HG03571 (cell line): ENCODE results near the gene SIX1.

Source experiments
- ATAC-seq: cut with Tn5 transposase; IDR thresholded peaks from one replicate; pipeline ENCODE4 v1.9.1; 2021; ENCODE audit not compliant: unreplicated experiment

Gene SIX1

GRCh38 chr14:60655898-60656685 lies 6.8 kb upstream of the SIX1 start:
- ATAC-seq: no peak

- no peak for ATAC-seq
Observed at GRCh38 chr14:60655119-60655897, 6.0 kb upstream of the SIX1 start.

GRCh38 chr14:60654334-60654821 lies 5.1 kb upstream of the SIX1 start:
- ATAC-seq: no peak

GRCh38 chr14:60653701-60654161 lies 4.5 kb upstream of the SIX1 start:
- no peak for ATAC-seq

- ATAC-seq: no peak
Observed at GRCh38 chr14:60652674-60653651, 3.7 kb upstream of the SIX1 start.

GRCh38 chr14:60651796-60652673 lies 2.8 kb upstream of the SIX1 start:
- ATAC-seq: no peak

- ATAC-seq: no peak
Observed at GRCh38 chr14:60651086-60651795, 2.0 kb upstream of the SIX1 start.

GRCh38 chr14:60650373-60650961 lies 1.2 kb upstream of the SIX1 start:
- no peak for ATAC-seq

- no peak for ATAC-seq
Observed at GRCh38 chr14:60649875-60650372, 647 bp upstream of the SIX1 start.

GRCh38 chr14:60648249-60648933 lies 886 bp downstream of the SIX1 start:
- no peak for ATAC-seq

GRCh38 chr14:60647837-60648248 lies 1.4 kb downstream of the SIX1 start:
- no peak for ATAC-seq

- ATAC-seq: no peak
Observed at GRCh38 chr14:60647081-60647836, 2.0 kb downstream of the SIX1 start.

GRCh38 chr14:60646226-60646818 lies 3.0 kb downstream of the SIX1 start:
- no peak for ATAC-seq

- ATAC-seq: no peak
Observed at GRCh38 chr14:60645126-60645741, 4.0 kb downstream of the SIX1 start.

GRCh38 chr14:60644666-60645065 lies 4.6 kb downstream of the SIX1 start:
- ATAC-seq: no peak

- ATAC-seq: no peak
Observed at GRCh38 chr14:60643463-60644314, 5.6 kb downstream of the SIX1 start.
